HepG2 (cell line): ENCODE results near the gene PPP1CA. TPM values are rescaled to one million over a fixed set of nuclear protein-coding genes. Genes with fewer than 3 reads are reported as not detected.

Experiments
- ARID4A ChIP-seq: sonication (generic); formaldehyde crosslinking; IDR thresholded peaks from 2 replicates; pipeline ENCODE4 v1.5.0; 2020; ENCODE audit warnings: mild to moderate bottlenecking, missing genetic modification reagents, borderline replicate concordance
- RARA ChIP-seq: IDR thresholded peaks from 2 replicates; pipeline ENCODE4 v1.6.1; 2016; ENCODE audit warnings: missing genetic modification reagents, missing compliant biosample characterization
- TAF15 ChIP-seq: fragments of 200-400 bp; formaldehyde crosslinking; IDR thresholded peaks from one replicate; pipeline ENCODE4 v1.6.1; 2018; ENCODE audit warnings: mild to moderate bottlenecking, low read depth, low read length; ENCODE audit not compliant: poor library complexity, severe bottlenecking
- YEATS4 ChIP-seq: sonication (generic); formaldehyde crosslinking; IDR thresholded peaks from 2 replicates; pipeline ENCODE4 v1.4.0; 2020; ENCODE audit warnings: missing genetic modification reagents, borderline replicate concordance
- ZNF124 ChIP-seq: sonication (generic); formaldehyde crosslinking; IDR thresholded peaks from 2 replicates; pipeline ENCODE4 v1.4.0; 2020; ENCODE audit warnings: missing genetic modification reagents
- ZNF749 ChIP-seq: sonication (generic); formaldehyde crosslinking; IDR thresholded peaks from 2 replicates; pipeline ENCODE4 v1.8.0; 2022; ENCODE audit warnings: mild to moderate bottlenecking, missing genetic modification reagents, moderate library complexity, borderline replicate concordance
- polyA plus RNA-seq, 8 experiments: library from polyadenylated mRNA; depleted of rRNA in 3 of 8; stranded (reverse) in 7 of 8; unstranded in 1 of 8; fragments of >200 nt; fragmentation: Illumina TruSeq in 4 of 8; extraction: Trizol in 4 of 8; gene quantifications; 2 replicates each; pipeline versions ENCODE4 v1.2.1 to v1.2.3, GENCODE V29; 2011 to 2016; ENCODE audit warnings: low read depth in 4 of 8, missing spikeins in 1 of 8, mixed read lengths in 1 of 8; ENCODE audit not compliant: insufficient read depth in 1 of 8
- total RNA-seq, 5 experiments: library from RNA; depleted of rRNA; stranded (reverse); fragments of >200 nt; fragmentation: Illumina TruSeq; extraction: Trizol; gene quantifications; 2 replicates each; pipeline ENCODE4 v1.2.3, GENCODE V29; 2016; ENCODE audit warnings: low read depth in 1 of 5
- TF ChIP-seq, protein P1 (sequence below): IDR thresholded peaks from 2 replicates; pipeline ENCODE4 v1.6.1; 2012; ENCODE audit warnings: low read length, improper control_type of control experiment
- TF ChIP-seq, protein P2 (sequence below): sonication (generic); formaldehyde crosslinking; IDR thresholded peaks from 2 replicates; pipeline ENCODE4 v1.8.1; 2023; ENCODE audit warnings: mild to moderate bottlenecking, moderate library complexity, missing genetic modification reagents

Gene PPP1CA
- total and polyA plus RNA-seq, 2 of the 13 experiments (the other 11 are each of a cell fraction or from before 2014, with no cell fraction given) = 149 to 170 TPM

DNA sequence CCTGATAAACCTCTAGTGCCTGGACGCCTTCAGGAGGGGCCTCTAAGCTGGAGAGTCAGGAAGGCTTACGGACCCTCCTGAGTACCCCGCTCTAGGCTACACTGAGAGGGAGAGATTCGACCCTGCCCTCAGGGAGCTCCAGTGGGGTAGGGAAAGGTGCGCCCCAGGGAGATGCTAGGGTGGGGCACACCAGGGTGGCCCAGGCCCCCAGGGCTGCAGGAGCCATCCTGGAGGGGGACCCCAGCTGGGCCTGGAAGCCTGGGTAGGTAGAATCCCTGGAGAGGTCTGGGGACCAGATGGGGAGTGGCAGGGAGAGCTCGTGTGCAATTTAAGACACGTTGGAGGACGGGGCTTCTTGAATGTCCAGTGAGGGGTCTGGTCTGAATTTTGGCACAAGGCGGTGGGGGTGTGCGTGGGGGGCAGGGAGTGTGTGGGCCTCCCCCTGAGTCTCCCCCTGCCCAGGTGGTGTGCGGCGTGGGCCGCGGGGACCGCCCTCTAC is 18.5 kb upstream of the PPP1CA start (continued):
- TF ChIP-seq, protein P1, sequence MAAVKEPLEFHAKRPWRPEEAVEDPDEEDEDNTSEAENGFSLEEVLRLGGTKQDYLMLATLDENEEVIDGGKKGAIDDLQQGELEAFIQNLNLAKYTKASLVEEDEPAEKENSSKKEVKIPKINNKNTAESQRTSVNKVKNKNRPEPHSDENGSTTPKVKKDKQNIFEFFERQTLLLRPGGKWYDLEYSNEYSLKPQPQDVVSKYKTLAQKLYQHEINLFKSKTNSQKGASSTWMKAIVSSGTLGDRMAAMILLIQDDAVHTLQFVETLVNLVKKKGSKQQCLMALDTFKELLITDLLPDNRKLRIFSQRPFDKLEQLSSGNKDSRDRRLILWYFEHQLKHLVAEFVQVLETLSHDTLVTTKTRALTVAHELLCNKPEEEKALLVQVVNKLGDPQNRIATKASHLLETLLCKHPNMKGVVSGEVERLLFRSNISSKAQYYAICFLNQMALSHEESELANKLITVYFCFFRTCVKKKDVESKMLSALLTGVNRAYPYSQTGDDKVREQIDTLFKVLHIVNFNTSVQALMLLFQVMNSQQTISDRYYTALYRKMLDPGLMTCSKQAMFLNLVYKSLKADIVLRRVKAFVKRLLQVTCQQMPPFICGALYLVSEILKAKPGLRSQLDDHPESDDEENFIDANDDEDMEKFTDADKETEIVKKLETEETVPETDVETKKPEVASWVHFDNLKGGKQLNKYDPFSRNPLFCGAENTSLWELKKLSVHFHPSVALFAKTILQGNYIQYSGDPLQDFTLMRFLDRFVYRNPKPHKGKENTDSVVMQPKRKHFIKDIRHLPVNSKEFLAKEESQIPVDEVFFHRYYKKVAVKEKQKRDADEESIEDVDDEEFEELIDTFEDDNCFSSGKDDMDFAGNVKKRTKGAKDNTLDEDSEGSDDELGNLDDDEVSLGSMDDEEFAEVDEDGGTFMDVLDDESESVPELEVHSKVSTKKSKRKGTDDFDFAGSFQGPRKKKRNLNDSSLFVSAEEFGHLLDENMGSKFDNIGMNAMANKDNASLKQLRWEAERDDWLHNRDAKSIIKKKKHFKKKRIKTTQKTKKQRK = no peak
- no peak for TF ChIP-seq YEATS4 (CRISPR knock-in tag)
- TF ChIP-seq TAF15 = no peak
- TF ChIP-seq RARA (CRISPR knock-in tag) = no peak
- TF ChIP-seq ZNF124 (CRISPR knock-in tag) = no peak
- TF ChIP-seq ZNF749 = 0 out of 2 replicates have a peak, but pooled peaks have one; percentile 28
- 0 out of 2 replicates have a peak, but pooled peaks have one; percentile 2 for TF ChIP-seq ARID4A (CRISPR knock-in tag)
- TF ChIP-seq, protein P2, sequence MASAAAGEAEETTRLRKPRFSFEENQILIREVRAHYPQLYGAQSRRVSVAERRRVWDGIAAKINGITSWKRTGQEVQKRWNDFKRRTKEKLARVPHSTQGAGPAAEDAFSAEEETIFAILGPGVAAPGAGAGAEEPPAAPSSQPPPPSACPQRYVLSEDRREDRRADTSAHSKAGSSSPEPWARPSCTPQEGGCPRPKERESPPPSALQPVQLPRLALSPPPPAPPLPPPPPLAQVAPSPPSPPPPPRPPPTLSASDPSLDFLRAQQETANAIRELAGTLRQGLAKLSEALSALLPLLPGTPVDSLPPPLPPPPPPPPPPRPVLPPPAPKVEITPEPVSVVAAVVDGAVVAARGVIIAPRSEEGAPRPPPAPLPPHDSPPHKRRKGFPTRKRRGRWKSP = 0 out of 2 replicates have a peak, but pooled peaks have one; percentile 19
